ENCODE data around the gene TTYH2. TPM values are rescaled to one million over a fixed set of nuclear protein-coding genes. Genes with fewer than 3 reads are reported as not detected.
A peak's percentile ranks its signal among the peaks of the same experiment; 100 is the strongest.

TTYH2 gene
- total RNA-seq, 6 donors from 2014 or later = 2.4 to 10.5 (median 8.0) TPM

DNA sequence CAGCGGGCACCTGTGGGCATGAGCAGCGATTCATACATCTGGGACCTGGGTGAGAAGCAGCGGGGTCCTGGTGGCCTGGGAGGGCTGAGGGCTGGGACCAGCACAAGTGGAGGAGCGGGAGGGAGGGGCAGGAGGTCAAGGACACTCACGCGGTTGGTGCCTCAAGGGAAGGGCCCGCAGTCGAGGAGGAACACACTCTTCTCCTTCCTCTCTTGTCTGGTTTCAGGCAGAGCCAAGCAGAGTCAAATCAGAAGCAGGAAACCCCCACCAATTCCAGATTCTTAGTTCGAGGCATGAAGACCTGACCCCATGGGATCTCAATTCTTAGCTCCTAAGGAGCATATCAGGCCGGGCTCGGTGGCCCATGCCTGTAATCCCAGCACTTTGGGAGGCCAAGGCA is 76.3 kb downstream of the TTYH2 start:
- 63 to 74% methylated on average over 10 to 11 of the region's 11 CpGs for WGBS, 2 donors

DNA sequence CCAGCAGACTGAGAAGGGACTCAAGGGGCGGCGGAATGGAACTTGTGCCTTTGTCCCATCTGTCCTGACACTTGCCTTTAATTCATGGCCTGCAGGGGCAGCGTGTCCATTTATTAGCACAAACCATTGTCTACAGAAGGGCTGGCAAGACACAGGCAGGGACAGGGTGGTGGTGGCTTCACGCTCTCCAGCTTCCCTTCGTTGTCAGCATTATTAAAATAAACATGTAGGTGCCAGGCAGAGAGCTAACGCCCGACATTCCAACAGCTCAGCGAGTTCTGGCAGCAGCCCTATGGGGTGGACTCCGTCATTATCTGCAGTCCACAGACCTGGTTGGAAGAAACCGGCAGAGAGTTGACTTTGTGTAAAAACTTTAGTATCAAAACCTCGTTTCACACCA is 77.0 kb downstream of the TTYH2 start:
- no peak overlapping the region for H3K4me3 ChIP-seq
- H3K36me3 ChIP-seq = no peaks in the 10 kb centered on the region
- DNase-seq = no peak
- no peaks in the 10 kb centered on the region for H3K27me3 ChIP-seq
- 59 to 72% methylated on average over 11 of the region's 11 CpGs for WGBS, 2 donors
- TF ChIP-seq, protein P1, sequence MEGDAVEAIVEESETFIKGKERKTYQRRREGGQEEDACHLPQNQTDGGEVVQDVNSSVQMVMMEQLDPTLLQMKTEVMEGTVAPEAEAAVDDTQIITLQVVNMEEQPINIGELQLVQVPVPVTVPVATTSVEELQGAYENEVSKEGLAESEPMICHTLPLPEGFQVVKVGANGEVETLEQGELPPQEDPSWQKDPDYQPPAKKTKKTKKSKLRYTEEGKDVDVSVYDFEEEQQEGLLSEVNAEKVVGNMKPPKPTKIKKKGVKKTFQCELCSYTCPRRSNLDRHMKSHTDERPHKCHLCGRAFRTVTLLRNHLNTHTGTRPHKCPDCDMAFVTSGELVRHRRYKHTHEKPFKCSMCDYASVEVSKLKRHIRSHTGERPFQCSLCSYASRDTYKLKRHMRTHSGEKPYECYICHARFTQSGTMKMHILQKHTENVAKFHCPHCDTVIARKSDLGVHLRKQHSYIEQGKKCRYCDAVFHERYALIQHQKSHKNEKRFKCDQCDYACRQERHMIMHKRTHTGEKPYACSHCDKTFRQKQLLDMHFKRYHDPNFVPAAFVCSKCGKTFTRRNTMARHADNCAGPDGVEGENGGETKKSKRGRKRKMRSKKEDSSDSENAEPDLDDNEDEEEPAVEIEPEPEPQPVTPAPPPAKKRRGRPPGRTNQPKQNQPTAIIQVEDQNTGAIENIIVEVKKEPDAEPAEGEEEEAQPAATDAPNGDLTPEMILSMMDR (IDR thresholded peaks at IDR 0.05) = no peak
- TF ChIP-seq EP300 (IDR thresholded peaks at IDR 0.05) (no peak), POLR2A (IDR thresholded peaks at IDR 0.05) (no peak), POLR2AphosphoS5 (IDR thresholded peaks at IDR 0.05) (no peak)
- no peaks in the 10 kb centered on the region for H3K4me1 ChIP-seq
- H3K27ac ChIP-seq = no peak overlapping the region
- H3K9me3 ChIP-seq = no peaks in the 10 kb centered on the region
- no peak for ATAC-seq (ENCODE audit: low FRiP score in 2 of 2)

More for the DNA sequence above, 76.3 kb downstream of the TTYH2 start:
- TF ChIP-seq POLR2AphosphoS5 (IDR thresholded peaks at IDR 0.05) (no peak), EP300 (IDR thresholded peaks at IDR 0.05) (no peak), POLR2A (IDR thresholded peaks at IDR 0.05) (no peak)
- TF ChIP-seq, protein P1 (IDR thresholded peaks at IDR 0.05) = no peak
- Histone ChIP-seq H3K27ac (no peak overlapping the region), H3K27me3 (no peaks in the 10 kb centered on the region), H3K9me3 (no peaks in the 10 kb centered on the region), H3K4me1 (peaks cover 0 to 3% (median 0%) of the 10 kb centered on the region in 4 donors), H3K4me3 (no peak overlapping the region), H3K36me3 (no peaks in the 10 kb centered on the region)
- DNase-seq (no peak), ATAC-seq (ENCODE audit: low FRiP score in 2 of 2) (peak in 1 of 2 donors; percentile 31)

DNA sequence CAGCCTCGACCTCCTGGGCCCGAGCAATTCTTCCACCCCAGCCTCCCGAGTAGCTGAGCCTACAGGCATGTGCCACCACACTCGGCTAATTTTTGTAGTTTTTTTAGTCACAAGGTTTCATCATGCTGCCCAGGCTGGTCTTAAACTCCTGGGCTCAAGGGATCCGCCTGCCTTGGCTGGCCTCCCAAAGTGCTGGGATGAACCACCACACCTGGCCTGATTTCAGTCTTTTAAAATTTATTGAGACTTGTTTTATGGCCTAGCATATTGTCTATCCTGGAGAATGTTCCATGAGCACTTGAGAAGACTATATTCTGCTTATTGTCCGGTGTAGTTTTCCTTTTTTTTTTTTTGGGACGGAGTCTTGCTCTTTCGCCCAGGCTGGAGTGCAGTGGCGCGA is 79.1 kb downstream of the TTYH2 start:
- WGBS, 2 donors = 90 to 96% methylated on average over 10 of the region's 10 CpGs
- H3K9me3 ChIP-seq = no peaks in the 10 kb centered on the region
- no peaks in the 10 kb centered on the region for H3K27me3 ChIP-seq
- H3K4me3 ChIP-seq = no peak overlapping the region
- ATAC-seq (ENCODE audit: low FRiP score in 2 of 2) (no peak), DNase-seq (no peak)
- H3K4me1 ChIP-seq = peaks cover 3 to 12% (median 5%) of the 10 kb centered on the region in 4 donors
- H3K36me3 ChIP-seq = no peaks in the 10 kb centered on the region
- TF ChIP-seq, protein P1 (IDR thresholded peaks at IDR 0.05) = no peak
- TF ChIP-seq EP300 (IDR thresholded peaks at IDR 0.05) (no peak), POLR2AphosphoS5 (IDR thresholded peaks at IDR 0.05) (no peak), POLR2A (IDR thresholded peaks at IDR 0.05) (no peak)
- no peak overlapping the region for H3K27ac ChIP-seq

DNA sequence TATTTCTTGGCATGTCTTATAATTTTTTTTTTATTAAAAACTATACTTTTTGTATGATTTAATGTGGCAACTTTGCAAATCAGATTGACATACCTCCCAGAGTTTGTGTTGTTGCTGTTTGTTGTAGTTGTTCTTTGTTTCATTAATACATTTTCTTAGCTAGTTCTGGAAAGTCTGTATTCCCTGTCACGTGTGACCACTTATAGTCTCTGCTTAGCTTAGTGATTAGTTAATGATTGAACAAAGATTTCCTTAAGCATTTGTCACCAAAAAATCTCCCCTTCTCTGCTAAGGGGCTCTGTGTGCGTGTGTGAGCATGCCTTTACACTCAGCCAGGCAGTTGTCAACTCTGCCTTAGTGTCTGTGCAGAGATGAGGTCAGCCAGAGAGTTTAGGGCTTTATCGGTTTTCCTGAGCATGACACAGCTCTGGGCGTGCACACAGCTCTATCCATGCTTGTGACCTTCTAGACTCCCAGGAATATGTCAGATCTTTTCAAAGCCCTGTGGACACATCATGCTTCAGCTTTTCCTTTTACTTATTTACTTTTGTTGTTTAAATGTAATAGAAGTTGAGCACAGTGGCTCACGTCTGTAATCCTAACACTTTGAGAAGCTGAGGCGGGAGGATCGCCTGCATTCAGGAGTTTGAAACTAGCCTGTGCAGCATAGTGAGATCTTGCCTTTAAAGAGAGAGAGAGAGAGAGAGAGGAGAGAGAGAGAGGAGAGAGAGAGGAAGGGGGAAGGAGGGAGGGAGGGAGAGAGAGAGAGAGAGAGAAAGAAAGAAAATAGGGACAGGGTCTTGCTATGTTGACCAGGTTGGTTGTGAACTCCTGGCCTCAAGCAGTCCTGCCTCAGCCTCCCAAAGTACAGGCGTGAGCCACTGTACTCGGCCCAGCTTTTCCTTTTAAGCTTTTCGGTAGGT is 82.5 kb downstream of the TTYH2 start:
- H3K27ac ChIP-seq = no peak overlapping the region
- H3K4me3 ChIP-seq = no peak overlapping the region
- DNase-seq = no peak

More for the DNA sequence above, 82.5 kb downstream of the TTYH2 start:
- 57 to 66% methylated on average over 10 of the region's 10 CpGs for WGBS, 2 donors
- ATAC-seq (ENCODE audit: low FRiP score in 2 of 2) = peak; percentile 67 to 72
- peaks cover 3 to 12% (median 5%) of the 10 kb centered on the region in 4 donors for H3K4me1 ChIP-seq
- no peaks in the 10 kb centered on the region for H3K27me3 ChIP-seq
- TF ChIP-seq, protein P1 (IDR thresholded peaks at IDR 0.05) = no peak
- TF ChIP-seq POLR2AphosphoS5 (IDR thresholded peaks at IDR 0.05) (no peak), POLR2A (IDR thresholded peaks at IDR 0.05) (no peak), EP300 (IDR thresholded peaks at IDR 0.05) (no peak)
- H3K9me3 ChIP-seq = no peaks in the 10 kb centered on the region
- no peaks in the 10 kb centered on the region for H3K36me3 ChIP-seq

Measured in upper lobe of left lung (tissue), 6 donors.